ENCODE measurements around the gene CEP290.

Gene CEP290

GRCh38 chr12:88092771-88093170 lies 49.1 kb downstream of the CEP290 start (continued):
- no peak for TF ChIP-seq ZNF223 (tag by site-specific recombination; IDR thresholded peaks at IDR 0.05)

GRCh38 chr12:88084210-88084609 lies 57.7 kb downstream of the CEP290 start:
- TF ChIP-seq ZNF580 (tag by site-specific recombination; IDR thresholded peaks at IDR 0.05) (no peak), ZNF560 (tag by site-specific recombination; IDR thresholded peaks at IDR 0.05; ENCODE audit: borderline replicate concordance) (no peak), ZNF274 (IDR thresholded peaks at IDR 0.05; ENCODE audit: low read length) (no peak), ZNF274 (tag by site-specific recombination; IDR thresholded peaks at IDR 0.05; ENCODE audit: borderline replicate concordance) (no peak), CTCF (tag by site-specific recombination; IDR thresholded peaks at IDR 0.05) (no peak), KLF8 (tag by site-specific recombination; IDR thresholded peaks at IDR 0.05) (no peak), YY2 (tag by site-specific recombination; IDR thresholded peaks at IDR 0.05) (no peak), ZBTB8A (tag by site-specific recombination; IDR thresholded peaks at IDR 0.05) (no peak), ZSCAN30 (tag by site-specific recombination; IDR thresholded peaks at IDR 0.05) (no peak), ZNF266 (tag by site-specific recombination; IDR thresholded peaks at IDR 0.05; ENCODE audit: low read depth) (no peak), ZNF169 (tag by site-specific recombination; IDR thresholded peaks at IDR 0.05) (no peak), ZNF211 (tag by site-specific recombination; IDR thresholded peaks at IDR 0.05; ENCODE audit: low read depth) (no peak), ZNF837 (tag by site-specific recombination; IDR thresholded peaks at IDR 0.05) (no peak), ZNF214 (tag by site-specific recombination; IDR thresholded peaks at IDR 0.05; ENCODE audit: borderline replicate concordance) (no peak), TCF7L2 (IDR thresholded peaks at IDR 0.05; ENCODE audit: borderline replicate concordance, low read depth, low read length) (no peak), ZNF645 (tag by site-specific recombination; IDR thresholded peaks at IDR 0.05) (no peak), ZNF280D (tag by site-specific recombination; IDR thresholded peaks at IDR 0.05) (no peak), ZNF140 (tag by site-specific recombination; IDR thresholded peaks at IDR 0.05) (no peak), KLF10 (tag by site-specific recombination; IDR thresholded peaks at IDR 0.05) (no peak), BCL11A (tag by site-specific recombination; IDR thresholded peaks at IDR 0.05; ENCODE audit: low read depth) (no peak), ZNF777 (tag by site-specific recombination; IDR thresholded peaks at IDR 0.05; ENCODE audit: borderline replicate concordance) (no peak)
- POLR2A ChIA-PET, result no interaction called here
- Histone ChIP-seq H3K4me3 (ENCODE audit: low read depth, low read length) (no peak overlapping the region), H3K9me3 (ENCODE audit: control insufficient read depth, insufficient read depth, low read depth, low read length) (no peaks in the 10 kb centered on the region), H3K27ac (ENCODE audit: extremely low read depth, low read depth, low read length) (no peak overlapping the region), H3K4me1 (ENCODE audit: control insufficient read depth, insufficient read depth, low read length) (no peaks in the 10 kb centered on the region), H3K36me3 (ENCODE audit: control insufficient read depth in 2 of 2, insufficient read depth in 1 of 2, low read length in 2 of 2) (peaks cover 46 to 66% of the 10 kb centered on the region in 2 experiments)
- CTCF ChIA-PET, result no interaction called here

Measured in HEK293 (cell line).